H9 (cell line): ENCODE measurements around the gene TRABD2B. TPM values are rescaled to one million over a fixed set of nuclear protein-coding genes. Genes with fewer than 3 reads are reported as not detected.
A peak's percentile ranks its signal among the peaks of the same experiment; 100 is the strongest.

Experiments used
- DNase-seq: peaks from one replicate; pipeline ENCODE4 v3.0.0-alpha.2; 2017
- H2AFZ ChIP-seq: one replicate; pipeline ENCODE4 v1.6.1; 2013; ENCODE audit warnings: mild to moderate bottlenecking, low read length, control low read depth, moderate library complexity
- H2AK5ac ChIP-seq: 2 replicates; pipeline ENCODE4 v1.6.1; 2013; ENCODE audit warnings: low read length, control low read depth, mixed read lengths; ENCODE audit not compliant: insufficient read length
- H2BK120ac ChIP-seq: one replicate; pipeline ENCODE4 v1.6.1; 2013; ENCODE audit warnings: low read depth, mild to moderate bottlenecking, low read length, control low read depth, inconsistent platforms; ENCODE audit not compliant: poor library complexity, severe bottlenecking
- H2BK12ac ChIP-seq: 2 replicates; pipeline ENCODE4 v1.6.1; 2013; ENCODE audit warnings: low read length, control low read depth, mixed read lengths, low read depth; ENCODE audit not compliant: insufficient read length
- H2BK15ac ChIP-seq: 2 replicates; pipeline ENCODE4 v1.6.1; 2013; ENCODE audit warnings: low read depth, low read length, control low read depth
- H2BK20ac ChIP-seq: one replicate; pipeline ENCODE4 v1.6.1; 2013; ENCODE audit warnings: low read depth, mild to moderate bottlenecking, low read length, control low read depth, inconsistent platforms; ENCODE audit not compliant: poor library complexity, severe bottlenecking
- H2BK5ac ChIP-seq: 2 replicates; pipeline ENCODE4 v1.6.1; 2013; ENCODE audit warnings: low read length, control low read depth, mixed read lengths; ENCODE audit not compliant: insufficient read length
- H3K14ac ChIP-seq: 2 replicates; pipeline ENCODE4 v1.6.1; 2013; ENCODE audit warnings: low read length, control low read depth; ENCODE audit not compliant: insufficient read depth
- H3K18ac ChIP-seq: 2 replicates; pipeline ENCODE4 v1.6.1; 2013; ENCODE audit warnings: low read depth, mild to moderate bottlenecking, mixed read lengths, low read length, control low read depth; ENCODE audit not compliant: insufficient read length
- H3K23ac ChIP-seq: 2 replicates; pipeline ENCODE4 v1.6.1; 2013; ENCODE audit warnings: low read length, control low read depth, mixed read lengths, low read depth; ENCODE audit not compliant: insufficient read length
- H3K23me2 ChIP-seq: 2 replicates; pipeline ENCODE4 v1.6.1; 2013; ENCODE audit warnings: low read depth, mild to moderate bottlenecking, mixed read lengths, low read length, control low read depth; ENCODE audit not compliant: insufficient read length, poor library complexity, severe bottlenecking
- H3K27ac ChIP-seq: 2 replicates; pipeline ENCODE4 v1.5.1; 2013; ENCODE audit warnings: low read length, control low read depth, mixed read lengths, low read depth; ENCODE audit not compliant: insufficient read length
- H3K27me3 ChIP-seq: 2 replicates; pipeline ENCODE4 v1.6.1; 2013; ENCODE audit warnings: low read length, control low read depth, inconsistent platforms; ENCODE audit not compliant: insufficient read depth
- H3K4ac ChIP-seq: 2 replicates; pipeline ENCODE4 v1.6.1; 2013; ENCODE audit warnings: low read depth, mild to moderate bottlenecking, control low read depth, inconsistent platforms, low read length, moderate library complexity
- H3K4me1 ChIP-seq: 2 replicates; pipeline ENCODE4 v1.6.1; 2013; ENCODE audit warnings: low read length, control low read depth, inconsistent platforms; ENCODE audit not compliant: insufficient read depth
- H3K4me2 ChIP-seq: 2 replicates; pipeline ENCODE4 v1.6.1; 2013; ENCODE audit warnings: low read length, control low read depth, mixed read lengths; ENCODE audit not compliant: insufficient read length, insufficient read depth
- H3K56ac ChIP-seq: 2 replicates; pipeline ENCODE4 v1.6.1; 2013; ENCODE audit warnings: low read depth, mild to moderate bottlenecking, mixed read lengths, low read length, control low read depth; ENCODE audit not compliant: insufficient read length
- H3K79me1 ChIP-seq: 2 replicates; pipeline ENCODE4 v1.6.1; 2013; ENCODE audit warnings: low read depth, mild to moderate bottlenecking, moderate library complexity, low read length, control low read depth, inconsistent platforms; ENCODE audit not compliant: insufficient read depth, poor library complexity, severe bottlenecking
- H3K79me2 ChIP-seq: 2 replicates; pipeline ENCODE4 v1.6.1; 2013; ENCODE audit warnings: low read length, control low read depth, inconsistent platforms; ENCODE audit not compliant: insufficient read depth
- H3K9ac ChIP-seq: 2 replicates; pipeline ENCODE4 v1.6.1; 2013; ENCODE audit warnings: low read length, control low read depth, mixed read lengths; ENCODE audit not compliant: insufficient read length; ENCODE audit errors: extremely low read depth
- H3K9me3 ChIP-seq: one replicate; pipeline ENCODE4 v1.6.1; 2013; ENCODE audit warnings: low read depth, low read length, inconsistent platforms; ENCODE audit not compliant: control insufficient read depth
- H3T11ph ChIP-seq: one replicate; pipeline ENCODE4 v1.6.1; 2013; ENCODE audit warnings: mild to moderate bottlenecking, low read length, control low read depth, inconsistent platforms
- H4K20me1 ChIP-seq: one replicate; pipeline ENCODE4 v1.6.1; 2013; ENCODE audit not compliant: control insufficient read depth, insufficient read length, insufficient read depth
- H4K5ac ChIP-seq: 2 replicates; pipeline ENCODE4 v1.6.1; 2013; ENCODE audit warnings: low read depth, mild to moderate bottlenecking, mixed read lengths, low read length, control low read depth; ENCODE audit not compliant: insufficient read length
- H4K8ac ChIP-seq: replicated peaks from 2 replicates; pipeline ENCODE4 v1.6.1; 2013; ENCODE audit warnings: low read length, control low read depth, mixed read lengths, low read depth; ENCODE audit not compliant: insufficient read length
- H4K91ac ChIP-seq: 2 replicates; pipeline ENCODE4 v1.6.1; 2013; ENCODE audit warnings: low read depth, mild to moderate bottlenecking, moderate library complexity, mixed read lengths, low read length, control low read depth; ENCODE audit not compliant: insufficient read length
- H3K27ac Mint-ChIP-seq, 3 experiments: 2 replicates in 2 of 3; 3 replicates in 1 of 3; pipeline ENCODE4 v1.8.0; 2020 to 2021; ENCODE audit warnings: mixed read lengths in 3 of 3, mild to moderate bottlenecking in 1 of 3, moderate library complexity in 1 of 3
- H3K27me3 Mint-ChIP-seq: 2 replicates; pipeline ENCODE4 v1.8.0; 2021; ENCODE audit warnings: low read depth, mild to moderate bottlenecking, moderate library complexity, mixed read lengths
- H3K36me3 Mint-ChIP-seq, 3 experiments: 2 replicates in 2 of 3; 3 replicates in 1 of 3; pipeline ENCODE4 v1.8.0; 2020 to 2021; ENCODE audit warnings: low read depth in 3 of 3, mixed read lengths in 3 of 3; ENCODE audit not compliant: insufficient read depth in 1 of 3
- H3K4me1 Mint-ChIP-seq, 2 experiments: 2 replicates each; pipeline ENCODE4 v1.8.0; 2020; ENCODE audit warnings: mixed read lengths in 2 of 2
- H3K4me3 Mint-ChIP-seq, 2 experiments: 2 replicates in 1 of 2; 3 replicates in 1 of 2; pipeline ENCODE4 v1.8.0; 2020 to 2021; ENCODE audit warnings: mild to moderate bottlenecking in 2 of 2, mixed read lengths in 2 of 2, moderate library complexity in 1 of 2
- H3K9me3 Mint-ChIP-seq, 2 experiments: 2 replicates in 1 of 2; 3 replicates in 1 of 2; pipeline ENCODE4 v1.8.0; 2020; ENCODE audit warnings: mild to moderate bottlenecking in 2 of 2, mixed read lengths in 2 of 2, moderate library complexity in 1 of 2
- CTCF ChIP-seq: fragments of 200-600 bp; sonication (generic); conservative IDR thresholded peaks from 3 replicates; pipeline ENCODE4 v1.8.0; 2021; ENCODE audit warnings: antibody characterized with exemption, mild to moderate bottlenecking
- WGBS: extraction: QIAGEN DNeasy Blood & Tissue Kit; methylation state at CpG from one replicate; pipeline ENCODE4 v1.1.7; 2013; ENCODE audit warnings: missing lambda C conversion rate, low lambda C conversion rate, mixed read lengths; ENCODE audit not compliant: insufficient read length; ENCODE audit errors: extremely low coverage; 5-methylcytosine and 5-hydroxymethylcytosine counted together
- total RNA-seq: library from RNA; stranded (reverse); gene quantifications from 2 replicates; pipeline ENCODE4 v1.2.1, GENCODE V29; 2021

Gene TRABD2B
- total RNA-seq, 1 experiment from 2014 or later = 2.3 TPM

- no peaks in the 10 kb centered on the region for H3K79me1 ChIP-seq
- H2BK5ac ChIP-seq = no peak overlapping the region
- no CpG with 5 or more reads among the region's 3 CpGs for WGBS
- H3K27me3 Mint-ChIP-seq = peaks cover 3% of the 10 kb centered on the region
- no peak overlapping the region for H3K18ac ChIP-seq
- TF ChIP-seq CTCF = no peak
- DNase-seq = peak; percentile 6
- H4K20me1 ChIP-seq = no peaks in the 10 kb centered on the region
- H3K9me3 Mint-ChIP-seq = no peaks in the 10 kb centered on the region
- no peak overlapping the region for H2BK12ac ChIP-seq
- H3K4me1 ChIP-seq = no peaks in the 10 kb centered on the region; the same call in 1 of the 2 replicates
- H3K79me2 ChIP-seq = no peaks in the 10 kb centered on the region
- H4K91ac ChIP-seq = no peak overlapping the region
- no peak overlapping the region for H2BK15ac ChIP-seq
- H2AFZ ChIP-seq = no peak overlapping the region
- H3K56ac ChIP-seq = no peak overlapping the region
- no peak overlapping the region for H3K9ac ChIP-seq
- no peak overlapping the region for H3K14ac ChIP-seq
- no peaks in the 10 kb centered on the region for H3K36me3 Mint-ChIP-seq
- no peaks in the 10 kb centered on the region for H3K23me2 ChIP-seq
- H3K27me3 ChIP-seq = no peaks in the 10 kb centered on the region
- no peak overlapping the region for H3K23ac ChIP-seq
- H3K27ac Mint-ChIP-seq = no peak overlapping the region
- H3K4me2 ChIP-seq = no peak overlapping the region
- no peak overlapping the region for H3K27ac ChIP-seq
- peaks cover 24 to 37% of the 10 kb centered on the region in 2 experiments for H3K4me1 Mint-ChIP-seq
- no peak overlapping the region for H4K5ac ChIP-seq
- no peak overlapping the region for H3K4me3 Mint-ChIP-seq
- no peaks in the 10 kb centered on the region for H3K9me3 ChIP-seq
- no peak overlapping the region for H4K8ac ChIP-seq
- H3K4ac ChIP-seq = no peak overlapping the region
- no peak overlapping the region for H3T11ph ChIP-seq
- H2BK20ac ChIP-seq = no peak overlapping the region
- no peak overlapping the region for H2BK120ac ChIP-seq
- no peak overlapping the region for H2AK5ac ChIP-seq
Observed at GRCh38 chr1:48022306-48022705, 25.1 kb upstream of the TRABD2B start.
